Femur (tissue), 1 donor: ENCODE data around the gene LRRC28.

Experiments used
- DNase-seq: peaks from one replicate; pipeline ENCODE4 v3.0.0-alpha.2; 2017

LRRC28 gene

DNA sequence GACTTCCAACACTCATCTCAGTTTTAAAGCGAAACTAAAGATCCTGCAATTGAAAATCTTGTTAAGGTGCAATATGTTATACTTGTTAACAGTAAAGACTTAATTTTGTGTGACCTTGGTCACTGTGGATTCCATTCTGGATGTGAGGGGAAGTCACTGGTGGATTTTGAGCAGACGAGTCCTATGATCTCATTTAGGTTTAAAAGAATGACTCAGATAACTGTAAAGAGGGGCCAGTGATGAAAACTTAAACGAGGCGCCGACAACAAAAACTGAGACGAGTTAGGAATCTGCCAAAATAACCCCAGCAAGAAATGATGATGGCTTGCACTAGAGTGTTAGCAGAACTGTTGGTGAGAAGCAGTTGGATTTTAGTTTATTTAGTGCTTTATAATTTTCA, 56.5 kb downstream of the LRRC28 start:
- no peak for DNase-seq

DNA sequence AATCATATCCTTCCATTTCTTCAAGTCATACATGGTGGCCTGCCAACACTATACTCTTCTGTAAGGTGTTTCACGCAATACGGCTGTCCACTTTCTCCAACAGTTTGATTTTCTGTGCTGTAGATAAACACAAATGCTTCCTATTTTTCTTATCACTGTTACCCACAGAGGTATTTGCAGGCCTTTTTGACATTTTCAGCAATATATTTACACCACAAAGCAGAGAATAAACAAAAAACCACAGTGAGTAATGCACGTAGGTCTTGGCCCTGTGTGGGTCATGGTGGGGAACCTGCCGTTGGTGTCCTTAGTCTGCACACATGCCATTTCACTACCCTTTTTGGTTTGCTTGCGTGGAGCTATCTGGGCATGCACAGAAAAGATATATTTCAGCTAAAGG, 59.5 kb downstream of the LRRC28 start:
- DNase-seq = no peak

DNA sequence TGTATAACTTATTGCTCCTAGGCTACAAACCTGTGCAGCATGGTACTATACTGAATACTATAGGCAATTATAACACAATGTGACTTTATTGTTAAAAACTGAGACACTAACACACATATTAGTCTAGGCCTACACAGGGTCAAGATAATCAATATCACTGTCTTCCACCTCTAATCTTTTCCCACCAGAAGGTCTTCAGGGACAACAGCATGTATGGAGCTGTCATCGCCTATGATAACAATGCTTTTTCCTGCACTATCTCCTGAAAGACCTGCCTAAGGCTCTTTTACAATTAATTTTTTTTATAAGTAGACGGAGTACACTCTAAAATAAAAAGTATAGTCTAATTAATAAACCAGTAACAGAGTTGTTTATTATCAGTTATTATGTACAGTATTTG, 60.9 kb downstream of the LRRC28 start:
- no peak for DNase-seq

DNA sequence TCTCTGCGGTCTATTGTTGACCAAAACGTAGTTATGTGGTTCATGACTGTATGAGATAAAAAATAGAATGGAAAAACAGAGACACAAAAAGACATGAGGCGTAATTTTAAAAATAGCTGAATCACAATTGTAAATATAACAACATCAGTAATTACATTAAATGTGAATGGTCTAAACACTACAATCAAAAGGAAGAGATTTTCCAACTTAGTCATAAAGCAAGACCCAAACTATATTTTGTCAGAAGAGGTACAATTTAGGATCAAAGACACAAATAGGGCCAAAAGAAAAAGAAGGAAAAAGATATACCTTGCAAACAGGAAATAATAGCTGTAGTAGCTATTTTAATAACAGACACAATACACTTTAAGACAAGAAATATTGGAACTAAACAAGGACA, 61.5 kb downstream of the LRRC28 start:
- DNase-seq = no peak

DNA sequence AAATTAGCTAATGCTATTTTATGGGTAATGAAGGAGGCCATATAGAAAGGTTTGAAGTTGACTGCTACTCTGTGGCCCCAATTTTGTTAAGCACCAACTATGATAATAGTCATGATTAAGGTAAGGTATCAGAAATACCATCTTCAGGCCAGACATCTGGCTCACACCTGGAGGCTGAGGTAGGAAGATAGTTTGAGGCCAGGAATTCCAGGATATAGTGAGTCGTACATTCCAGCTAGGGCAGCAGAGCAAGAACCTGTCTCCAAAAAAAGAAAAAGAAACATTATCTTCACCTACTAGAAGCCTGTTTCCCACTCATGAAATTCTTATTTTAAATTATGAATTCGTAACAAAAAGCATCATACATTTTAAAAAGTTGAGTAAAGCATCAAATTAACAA, 64.4 kb downstream of the LRRC28 start:
- DNase-seq = no peak

DNA sequence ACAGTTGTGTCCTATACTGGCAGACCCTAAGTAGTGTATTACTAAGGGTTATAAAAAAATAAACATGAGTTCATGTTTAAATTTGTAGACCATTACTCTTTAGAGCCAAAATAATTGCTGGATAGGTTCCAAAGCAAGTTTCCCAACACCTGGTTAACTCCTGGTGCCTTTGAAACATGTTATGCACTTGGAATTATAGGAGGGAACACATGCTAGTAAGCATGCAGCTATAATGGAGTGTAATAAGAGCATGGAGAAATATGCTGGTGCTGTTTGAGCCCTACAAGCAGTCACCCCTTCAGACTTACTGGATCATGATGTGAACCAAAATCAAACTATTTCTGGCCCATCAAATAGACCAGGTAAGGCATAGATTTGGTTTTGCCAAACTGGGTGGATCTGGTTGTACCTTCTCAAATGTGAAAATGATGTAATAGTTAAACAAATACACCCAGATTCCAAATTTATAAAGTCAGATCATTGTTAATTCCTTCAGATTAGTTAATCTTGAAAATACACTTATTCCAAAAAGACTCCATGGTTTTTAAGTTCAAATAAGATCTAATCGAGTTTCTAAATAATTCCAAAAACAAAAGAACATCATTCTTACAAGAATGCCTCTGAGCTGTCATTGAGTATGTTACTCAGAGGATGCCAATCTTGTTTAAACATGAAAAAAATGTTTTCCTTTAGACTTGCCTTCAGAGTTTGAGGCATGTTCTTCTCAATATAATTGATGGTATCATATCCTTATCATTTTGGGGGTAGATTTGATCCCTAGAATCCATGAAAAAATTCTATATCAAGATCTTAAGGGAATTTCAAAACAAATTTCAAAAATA, 69.3 kb downstream of the LRRC28 start:
- DNase-seq = no peak

DNA sequence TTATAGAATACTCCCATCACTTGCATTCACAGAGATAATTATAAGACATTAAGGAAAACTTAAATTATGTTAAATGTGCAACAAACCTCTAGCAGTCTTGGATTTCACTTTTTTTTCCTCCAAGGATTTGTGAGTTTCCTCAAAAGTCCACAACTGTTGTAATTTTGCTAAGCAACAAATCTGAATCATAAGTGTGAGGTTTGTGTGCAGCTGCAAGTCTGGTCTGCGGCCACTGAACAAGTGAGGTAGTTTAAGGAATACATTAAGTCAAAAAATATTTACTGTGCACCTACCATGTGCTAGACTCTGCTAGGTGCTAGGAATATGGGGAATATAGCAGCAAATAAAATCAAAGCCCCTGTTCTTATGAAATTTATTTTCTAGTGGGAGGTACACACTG, 70.2 kb downstream of the LRRC28 start:
- peak; percentile 37 for DNase-seq

DNA sequence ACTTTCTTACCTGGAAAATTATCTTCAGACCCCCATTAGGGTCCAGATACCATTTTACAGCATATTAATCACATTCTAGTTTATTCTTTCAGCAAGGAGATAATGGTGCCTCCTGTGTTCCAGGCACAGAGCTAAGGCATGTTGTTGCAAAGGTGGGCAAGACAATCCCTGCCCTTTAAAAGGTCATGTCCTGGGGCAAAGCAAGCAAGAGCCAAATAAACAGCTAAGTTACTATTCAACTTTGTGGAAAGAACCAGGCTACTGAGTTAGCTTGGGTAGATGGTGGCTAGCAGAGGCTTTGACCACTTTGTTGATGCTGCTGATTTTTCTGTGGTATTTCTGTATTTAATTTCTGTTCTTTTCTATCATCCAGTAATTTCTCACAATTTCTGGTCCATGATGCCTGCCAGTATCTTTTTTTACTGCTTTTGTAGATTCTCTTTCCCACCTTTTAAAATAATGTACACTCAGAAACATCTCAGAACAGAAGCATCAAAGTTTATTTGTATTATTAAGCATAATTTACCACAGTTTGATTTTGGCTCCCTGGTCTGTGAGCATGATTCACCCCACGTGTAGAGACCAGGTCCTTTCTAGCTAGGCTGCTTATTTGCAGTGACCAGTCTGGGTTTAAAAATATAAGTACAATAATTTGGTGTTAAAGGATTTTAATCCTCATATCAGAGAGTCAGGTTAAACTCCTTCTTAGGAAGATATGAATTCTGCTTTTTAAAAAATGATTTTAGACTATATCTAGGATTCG, 71.5 kb downstream of the LRRC28 start:
- no peak for DNase-seq

DNA sequence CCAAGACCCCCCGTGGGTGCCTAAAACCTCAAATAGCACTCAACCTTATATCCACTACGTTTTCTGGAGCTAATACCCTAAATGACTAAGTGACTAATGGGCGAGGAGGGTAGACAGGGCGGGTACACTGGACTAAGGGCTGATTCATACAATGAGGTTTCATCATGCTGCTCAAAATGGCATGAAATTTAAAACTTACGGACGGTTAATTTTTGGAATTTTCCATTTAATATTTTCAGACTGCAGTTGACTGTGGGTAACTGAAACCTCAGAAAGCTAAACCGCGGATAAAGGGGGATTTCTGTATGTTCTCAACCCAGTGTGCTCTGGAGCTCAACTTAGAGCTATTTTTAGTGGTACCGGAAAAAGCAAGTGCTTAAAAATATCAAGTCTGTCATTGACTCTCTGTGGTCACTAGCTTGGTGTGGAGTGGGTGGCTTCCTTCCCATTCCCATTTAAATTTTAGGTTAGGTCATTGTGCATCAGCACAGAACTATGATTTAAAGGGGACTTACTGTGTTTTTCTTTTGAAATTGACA, 72.9 kb downstream of the LRRC28 start:
- DNase-seq = peak; percentile 37

DNA sequence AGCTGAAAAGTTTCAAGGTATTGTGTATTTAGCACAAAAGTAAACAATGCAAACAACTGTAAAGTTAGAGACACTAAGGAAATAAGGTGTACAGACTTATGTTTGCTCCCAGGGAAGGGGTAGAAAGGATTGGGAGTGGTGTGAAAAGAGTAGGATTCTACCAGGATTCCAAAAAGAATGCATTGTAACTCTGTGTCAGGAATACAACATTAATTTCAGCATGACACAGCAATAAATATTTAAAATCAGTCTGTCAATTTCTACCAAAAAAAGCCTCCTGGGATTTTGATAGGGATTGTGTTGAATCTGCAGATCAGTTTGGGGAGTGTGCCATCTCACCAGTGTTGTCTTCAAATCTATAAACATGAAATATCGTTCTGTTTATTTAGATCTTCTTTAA, 73.4 kb downstream of the LRRC28 start:
- DNase-seq = no peak

DNA sequence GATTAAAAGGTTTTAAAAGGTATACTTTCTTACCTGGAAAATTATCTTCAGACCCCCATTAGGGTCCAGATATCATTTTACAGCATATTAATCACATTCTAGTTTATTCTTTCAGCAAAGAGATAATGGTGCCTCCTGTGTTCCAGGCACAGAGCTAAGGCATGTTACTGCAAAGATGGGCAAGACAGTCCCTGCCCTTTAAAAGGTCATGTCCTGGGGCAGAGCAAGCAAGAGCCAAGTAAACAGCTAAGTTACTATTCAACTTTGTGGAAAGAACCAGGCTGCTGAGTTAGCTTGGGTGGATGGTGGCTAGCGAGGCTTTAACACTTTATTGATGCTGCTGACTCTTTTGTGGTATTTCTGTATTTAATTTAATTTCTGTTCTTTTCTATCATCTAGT, 75.0 kb downstream of the LRRC28 start:
- no peak for DNase-seq

DNA sequence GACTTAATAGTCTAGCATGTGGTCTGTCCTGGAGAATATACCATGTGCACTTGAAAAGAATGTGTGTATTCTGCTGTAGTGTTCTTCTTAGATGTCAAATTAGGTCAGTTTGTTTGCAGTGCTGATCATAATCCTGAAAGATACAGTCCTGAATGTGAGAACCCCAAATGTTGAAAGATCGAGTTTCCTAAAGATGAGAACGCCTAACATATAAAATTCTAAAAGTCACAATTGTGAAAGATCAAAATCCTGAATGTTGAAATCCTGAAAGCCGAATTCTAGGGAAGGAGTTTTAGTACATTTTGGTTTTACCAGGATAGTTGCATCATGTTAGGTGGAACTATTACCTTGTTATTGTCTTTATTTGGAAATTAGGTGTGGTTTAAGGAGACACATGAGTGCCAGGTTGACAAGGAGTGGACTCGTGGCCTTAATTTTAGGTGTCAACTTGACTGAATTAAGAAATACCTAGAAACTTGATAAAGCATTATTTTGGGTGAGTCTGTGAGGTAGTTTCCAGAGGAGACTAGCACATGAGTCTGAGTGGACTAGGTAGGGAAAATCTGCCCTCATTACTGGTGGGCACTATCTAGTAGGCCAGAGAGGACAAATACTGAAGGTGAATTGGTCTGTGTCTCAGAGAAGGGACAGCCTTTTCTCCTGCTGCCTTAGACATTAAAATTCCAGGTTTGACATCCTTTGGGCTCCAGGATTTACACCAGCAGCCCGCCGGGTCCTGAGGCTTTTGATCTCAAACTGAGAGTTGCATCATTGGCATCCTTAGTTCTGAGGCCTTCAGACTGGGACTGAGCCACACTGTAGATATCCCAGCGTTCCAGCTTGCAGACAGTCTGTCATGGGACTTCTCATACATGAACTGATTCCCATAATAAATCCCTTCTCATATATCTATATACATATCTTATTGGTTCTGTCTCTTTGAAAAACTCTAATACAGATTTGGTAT, 77.1 kb downstream of the LRRC28 start:
- DNase-seq = no peak

DNA sequence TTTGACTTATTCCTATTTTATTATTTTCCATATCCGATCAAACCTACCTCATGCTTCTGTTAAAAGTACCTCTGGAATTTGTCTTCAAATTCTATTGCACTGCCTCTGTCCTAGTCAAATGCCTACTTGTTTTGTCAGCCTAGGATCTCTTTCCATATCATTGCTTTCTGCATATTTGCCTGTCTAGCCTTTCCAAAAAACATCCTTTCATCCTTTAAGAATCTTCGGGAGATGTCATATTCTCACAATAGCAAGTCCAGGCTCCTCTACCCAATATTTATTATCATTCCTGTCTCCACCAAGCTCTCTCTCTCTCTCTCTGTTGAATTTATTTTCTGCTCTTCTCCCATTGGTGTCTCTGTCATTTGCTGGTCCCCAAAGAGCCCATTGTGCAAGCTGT, 80.1 kb downstream of the LRRC28 start:
- DNase-seq = no peak

DNA sequence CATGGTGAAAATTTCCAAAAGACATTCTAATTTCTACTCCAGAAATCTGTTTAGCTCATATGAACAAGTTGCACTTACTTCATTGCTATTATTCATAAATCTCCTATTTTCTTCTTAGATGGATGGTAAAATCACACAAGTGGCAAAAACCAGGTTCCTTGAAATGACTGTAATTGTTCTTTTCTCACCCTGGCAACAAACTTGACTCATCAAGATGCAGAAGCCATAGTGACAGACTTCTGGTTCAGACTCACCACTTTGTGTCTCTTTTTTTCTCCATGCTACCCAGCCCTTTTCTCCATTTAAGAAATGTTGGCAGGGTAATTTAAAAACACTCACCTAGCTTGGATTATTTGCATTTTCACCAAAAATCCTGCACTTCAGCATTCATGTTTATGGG, 82.1 kb downstream of the LRRC28 start:
- no peak for DNase-seq

DNA sequence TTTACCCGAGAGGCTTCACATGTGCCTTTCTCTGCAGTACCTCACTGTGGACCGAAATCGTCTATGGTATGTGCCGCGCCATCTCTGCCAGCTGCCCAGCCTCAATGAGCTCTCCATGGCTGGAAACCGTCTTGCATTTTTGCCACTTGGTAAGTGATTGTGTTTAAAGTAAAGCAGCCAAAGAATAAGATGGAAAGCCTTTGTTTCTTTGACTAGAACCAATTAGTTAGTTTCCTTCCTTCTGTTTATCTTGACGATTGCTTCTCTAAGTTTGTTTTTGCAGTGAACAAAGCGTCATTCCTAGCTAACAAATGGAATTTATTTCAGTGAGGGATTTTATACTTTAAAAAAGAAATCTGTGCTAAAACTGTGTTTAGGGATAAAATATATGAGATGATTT, 82.7 kb downstream of the LRRC28 start:
- no peak for DNase-seq

DNA sequence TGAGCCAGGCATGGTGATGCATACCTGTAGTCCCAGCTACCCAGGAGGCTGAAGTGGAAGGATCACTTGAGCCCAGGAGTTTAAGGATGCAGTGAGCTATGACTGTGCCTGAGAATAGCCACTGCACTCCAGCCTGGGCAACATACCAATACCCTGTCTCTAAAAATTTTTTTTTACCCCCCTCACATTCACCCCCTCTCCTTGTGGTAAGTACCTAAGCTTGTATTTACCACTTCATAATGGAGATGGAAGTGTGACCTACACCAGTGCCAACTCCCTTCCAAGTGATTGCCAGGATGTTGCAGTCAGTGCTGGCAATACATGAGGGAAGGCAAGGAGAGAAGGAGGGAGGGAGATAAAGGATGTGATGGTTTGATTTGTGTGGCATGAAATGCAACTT, 84.2 kb downstream of the LRRC28 start:
- DNase-seq = no peak

DNA sequence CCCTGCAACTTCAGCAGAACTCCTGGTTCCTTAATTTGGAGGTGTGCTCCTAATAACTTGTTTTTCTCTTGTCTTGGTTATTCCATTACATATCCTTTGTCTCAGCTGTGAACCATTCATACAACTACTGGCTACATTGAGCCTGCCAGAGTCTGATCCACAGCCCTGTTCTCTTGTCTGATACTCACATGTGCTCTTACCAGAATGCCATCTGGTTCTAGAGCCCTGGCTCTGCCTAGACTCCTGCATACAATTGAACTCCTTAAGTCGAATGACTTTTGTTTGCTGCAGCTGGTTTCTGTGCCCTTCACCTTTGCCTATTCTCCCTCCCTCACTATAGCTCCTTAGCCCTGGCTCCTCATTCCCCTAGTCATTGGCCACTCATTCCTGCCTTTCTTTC, 85.5 kb downstream of the LRRC28 start:
- no peak for DNase-seq

DNA sequence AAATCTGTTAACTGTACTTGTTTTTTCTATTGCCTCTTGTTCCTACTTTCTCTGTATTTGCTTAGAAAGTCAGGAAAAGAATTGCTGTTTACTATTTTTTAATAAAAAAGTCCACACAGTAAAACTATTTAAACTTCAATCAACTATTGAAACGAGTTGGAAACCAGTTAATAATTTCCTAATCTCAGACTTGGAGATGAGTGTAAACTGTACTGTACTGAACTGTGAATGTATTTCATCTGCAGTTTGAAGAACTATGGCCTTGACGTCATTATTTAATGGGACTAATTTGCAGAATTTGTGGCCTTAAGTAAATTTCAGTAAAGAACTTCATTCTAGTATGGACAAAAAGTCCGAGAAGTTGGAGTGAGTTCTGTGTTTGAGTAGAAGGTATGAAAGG, 89.1 kb downstream of the LRRC28 start:
- DNase-seq = no peak

DNA sequence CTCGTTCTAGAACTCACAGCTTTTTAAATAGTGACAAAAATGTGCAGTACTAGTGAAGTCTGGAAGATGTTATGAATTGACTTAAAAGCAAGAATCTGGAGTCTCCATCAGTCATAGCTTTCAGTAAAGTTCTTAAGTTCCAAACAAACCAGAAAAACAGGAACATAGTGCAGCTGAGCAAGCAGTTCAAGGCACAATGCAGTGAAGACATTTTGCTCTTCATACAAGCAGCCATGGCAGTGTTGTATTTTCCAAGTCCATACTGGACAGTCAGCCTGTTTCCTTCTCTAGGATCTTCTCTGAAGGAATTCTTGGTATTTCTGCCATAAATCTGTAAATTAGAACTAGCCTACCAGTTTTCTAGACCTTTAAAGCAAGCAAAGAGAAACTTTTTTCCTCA, 90.5 kb downstream of the LRRC28 start:
- no peak for DNase-seq

DNA sequence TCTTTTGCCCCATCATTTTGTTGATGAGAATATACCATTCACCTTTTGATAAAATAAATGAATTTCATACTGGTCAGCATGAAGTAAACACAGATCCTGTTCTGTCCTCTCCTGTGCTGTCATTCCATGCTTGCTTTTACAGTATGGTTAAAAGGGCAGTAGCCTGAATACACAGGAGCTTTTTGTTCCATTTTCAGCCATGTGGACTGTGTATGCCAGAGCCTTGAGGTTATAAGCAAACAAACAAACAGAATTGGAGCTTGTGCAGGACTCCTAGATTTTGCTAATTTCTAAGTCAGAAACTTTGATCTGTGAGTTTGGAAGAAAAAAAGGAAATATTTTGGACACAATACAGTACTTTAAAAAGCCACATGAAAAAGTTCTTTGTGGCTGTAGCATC, 91.9 kb downstream of the LRRC28 start:
- no peak for DNase-seq

DNA sequence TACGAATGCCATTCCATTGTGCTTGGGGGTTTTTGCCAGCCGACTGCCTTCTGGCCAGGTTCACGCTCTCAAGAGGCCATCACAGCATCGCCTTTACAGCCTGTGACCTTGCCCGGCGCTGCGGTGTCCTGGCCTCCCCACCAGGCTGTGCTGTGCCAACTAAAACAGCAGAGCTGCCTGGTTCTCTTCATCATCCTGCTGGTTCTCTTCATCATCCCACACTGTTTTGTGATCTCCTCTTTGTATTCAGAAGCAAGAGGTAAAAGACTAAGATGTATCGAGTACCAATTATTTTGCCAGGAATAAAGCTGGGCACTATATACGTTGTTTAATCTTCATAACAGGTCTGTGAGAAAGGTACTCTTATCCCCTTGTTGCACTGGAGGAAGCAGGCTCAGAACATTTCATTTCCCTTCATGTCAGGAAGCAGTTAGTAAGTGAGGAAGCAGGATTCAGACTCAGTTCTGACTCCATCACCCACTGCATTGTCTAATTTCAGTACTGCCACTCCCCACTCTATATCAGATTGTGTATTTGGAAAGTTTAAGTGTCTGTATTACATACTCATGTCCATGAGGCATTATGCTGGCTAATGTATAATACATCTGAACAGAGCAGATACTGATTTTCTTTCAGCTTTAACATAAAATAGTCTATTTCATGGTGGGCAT, 92.7 kb downstream of the LRRC28 start:
- peak; percentile 33 for DNase-seq

DNA sequence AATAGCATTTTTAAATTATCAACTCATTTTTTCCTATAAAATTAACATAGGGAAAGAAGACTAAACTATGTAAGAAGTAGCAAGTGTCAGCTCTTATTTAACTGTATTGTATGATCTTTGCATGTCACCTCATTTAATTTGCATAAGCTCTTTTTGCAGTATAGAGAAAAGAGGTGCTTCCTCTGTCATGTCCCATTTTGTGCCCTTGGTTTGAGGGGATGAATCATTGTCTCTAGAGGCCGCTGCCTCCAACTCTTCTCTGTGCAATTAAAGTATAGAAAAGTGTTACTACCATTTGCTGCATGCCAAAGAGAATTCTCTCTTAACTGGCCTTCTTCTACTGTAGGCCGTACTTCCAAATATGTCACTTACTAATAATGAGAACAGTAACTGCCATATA, 93.4 kb downstream of the LRRC28 start:
- no peak for DNase-seq
